H9 (cell line): ENCODE results near the gene ASCC3. TPM values are rescaled to one million over a fixed set of nuclear protein-coding genes. Genes with fewer than 3 reads are reported as not detected.

Experiments
- DNase-seq: peaks from one replicate; pipeline ENCODE4 v3.0.0-alpha.2; 2017
- H2AFZ ChIP-seq: one replicate; pipeline ENCODE4 v1.6.1; 2013; ENCODE audit warnings: mild to moderate bottlenecking, low read length, control low read depth, moderate library complexity
- H2AK5ac ChIP-seq: 2 replicates; pipeline ENCODE4 v1.6.1; 2013; ENCODE audit warnings: low read length, control low read depth, mixed read lengths; ENCODE audit not compliant: insufficient read length
- H2BK120ac ChIP-seq: one replicate; pipeline ENCODE4 v1.6.1; 2013; ENCODE audit warnings: low read depth, mild to moderate bottlenecking, low read length, control low read depth, inconsistent platforms; ENCODE audit not compliant: poor library complexity, severe bottlenecking
- H2BK12ac ChIP-seq: 2 replicates; pipeline ENCODE4 v1.6.1; 2013; ENCODE audit warnings: low read length, control low read depth, mixed read lengths, low read depth; ENCODE audit not compliant: insufficient read length
- H2BK15ac ChIP-seq: 2 replicates; pipeline ENCODE4 v1.6.1; 2013; ENCODE audit warnings: low read depth, low read length, control low read depth
- H2BK20ac ChIP-seq: one replicate; pipeline ENCODE4 v1.6.1; 2013; ENCODE audit warnings: low read depth, mild to moderate bottlenecking, low read length, control low read depth, inconsistent platforms; ENCODE audit not compliant: poor library complexity, severe bottlenecking
- H2BK5ac ChIP-seq: 2 replicates; pipeline ENCODE4 v1.6.1; 2013; ENCODE audit warnings: low read length, control low read depth, mixed read lengths; ENCODE audit not compliant: insufficient read length
- H3K14ac ChIP-seq: 2 replicates; pipeline ENCODE4 v1.6.1; 2013; ENCODE audit warnings: low read length, control low read depth; ENCODE audit not compliant: insufficient read depth
- H3K18ac ChIP-seq: 2 replicates; pipeline ENCODE4 v1.6.1; 2013; ENCODE audit warnings: low read depth, mild to moderate bottlenecking, mixed read lengths, low read length, control low read depth; ENCODE audit not compliant: insufficient read length
- H3K23ac ChIP-seq: 2 replicates; pipeline ENCODE4 v1.6.1; 2013; ENCODE audit warnings: low read length, control low read depth, mixed read lengths, low read depth; ENCODE audit not compliant: insufficient read length
- H3K23me2 ChIP-seq: 2 replicates; pipeline ENCODE4 v1.6.1; 2013; ENCODE audit warnings: low read depth, mild to moderate bottlenecking, mixed read lengths, low read length, control low read depth; ENCODE audit not compliant: insufficient read length, poor library complexity, severe bottlenecking
- H3K27ac ChIP-seq: 2 replicates; pipeline ENCODE4 v1.5.1; 2013; ENCODE audit warnings: low read length, control low read depth, mixed read lengths, low read depth; ENCODE audit not compliant: insufficient read length
- H3K27me3 ChIP-seq: 2 replicates; pipeline ENCODE4 v1.6.1; 2013; ENCODE audit warnings: low read length, control low read depth, inconsistent platforms; ENCODE audit not compliant: insufficient read depth
- H3K4ac ChIP-seq: 2 replicates; pipeline ENCODE4 v1.6.1; 2013; ENCODE audit warnings: low read depth, mild to moderate bottlenecking, control low read depth, inconsistent platforms, low read length, moderate library complexity
- H3K4me1 ChIP-seq: 2 replicates; pipeline ENCODE4 v1.6.1; 2013; ENCODE audit warnings: low read length, control low read depth, inconsistent platforms; ENCODE audit not compliant: insufficient read depth
- H3K4me2 ChIP-seq: 2 replicates; pipeline ENCODE4 v1.6.1; 2013; ENCODE audit warnings: low read length, control low read depth, mixed read lengths; ENCODE audit not compliant: insufficient read length, insufficient read depth
- H3K56ac ChIP-seq: 2 replicates; pipeline ENCODE4 v1.6.1; 2013; ENCODE audit warnings: low read depth, mild to moderate bottlenecking, mixed read lengths, low read length, control low read depth; ENCODE audit not compliant: insufficient read length
- H3K79me1 ChIP-seq: 2 replicates; pipeline ENCODE4 v1.6.1; 2013; ENCODE audit warnings: low read depth, mild to moderate bottlenecking, moderate library complexity, low read length, control low read depth, inconsistent platforms; ENCODE audit not compliant: insufficient read depth, poor library complexity, severe bottlenecking
- H3K79me2 ChIP-seq: 2 replicates; pipeline ENCODE4 v1.6.1; 2013; ENCODE audit warnings: low read length, control low read depth, inconsistent platforms; ENCODE audit not compliant: insufficient read depth
- H3K9ac ChIP-seq: 2 replicates; pipeline ENCODE4 v1.6.1; 2013; ENCODE audit warnings: low read length, control low read depth, mixed read lengths; ENCODE audit not compliant: insufficient read length; ENCODE audit errors: extremely low read depth
- H3K9me3 ChIP-seq: one replicate; pipeline ENCODE4 v1.6.1; 2013; ENCODE audit warnings: low read depth, low read length, inconsistent platforms; ENCODE audit not compliant: control insufficient read depth
- H3T11ph ChIP-seq: one replicate; pipeline ENCODE4 v1.6.1; 2013; ENCODE audit warnings: mild to moderate bottlenecking, low read length, control low read depth, inconsistent platforms
- H4K20me1 ChIP-seq: one replicate; pipeline ENCODE4 v1.6.1; 2013; ENCODE audit not compliant: control insufficient read depth, insufficient read length, insufficient read depth
- H4K5ac ChIP-seq: 2 replicates; pipeline ENCODE4 v1.6.1; 2013; ENCODE audit warnings: low read depth, mild to moderate bottlenecking, mixed read lengths, low read length, control low read depth; ENCODE audit not compliant: insufficient read length
- H4K8ac ChIP-seq: replicated peaks from 2 replicates; pipeline ENCODE4 v1.6.1; 2013; ENCODE audit warnings: low read length, control low read depth, mixed read lengths, low read depth; ENCODE audit not compliant: insufficient read length
- H4K91ac ChIP-seq: 2 replicates; pipeline ENCODE4 v1.6.1; 2013; ENCODE audit warnings: low read depth, mild to moderate bottlenecking, moderate library complexity, mixed read lengths, low read length, control low read depth; ENCODE audit not compliant: insufficient read length
- H3K27ac Mint-ChIP-seq, 3 experiments: 2 replicates in 2 of 3; 3 replicates in 1 of 3; pipeline ENCODE4 v1.8.0; 2020 to 2021; ENCODE audit warnings: mixed read lengths in 3 of 3, mild to moderate bottlenecking in 1 of 3, moderate library complexity in 1 of 3
- H3K27me3 Mint-ChIP-seq: 2 replicates; pipeline ENCODE4 v1.8.0; 2021; ENCODE audit warnings: low read depth, mild to moderate bottlenecking, moderate library complexity, mixed read lengths
- H3K36me3 Mint-ChIP-seq, 3 experiments: 2 replicates in 2 of 3; 3 replicates in 1 of 3; pipeline ENCODE4 v1.8.0; 2020 to 2021; ENCODE audit warnings: low read depth in 3 of 3, mixed read lengths in 3 of 3; ENCODE audit not compliant: insufficient read depth in 1 of 3
- H3K4me1 Mint-ChIP-seq, 2 experiments: 2 replicates each; pipeline ENCODE4 v1.8.0; 2020; ENCODE audit warnings: mixed read lengths in 2 of 2
- H3K4me3 Mint-ChIP-seq, 2 experiments: 2 replicates in 1 of 2; 3 replicates in 1 of 2; pipeline ENCODE4 v1.8.0; 2020 to 2021; ENCODE audit warnings: mild to moderate bottlenecking in 2 of 2, mixed read lengths in 2 of 2, moderate library complexity in 1 of 2
- H3K9me3 Mint-ChIP-seq, 2 experiments: 2 replicates in 1 of 2; 3 replicates in 1 of 2; pipeline ENCODE4 v1.8.0; 2020; ENCODE audit warnings: mild to moderate bottlenecking in 2 of 2, mixed read lengths in 2 of 2, moderate library complexity in 1 of 2
- CTCF ChIP-seq: fragments of 200-600 bp; sonication (generic); conservative IDR thresholded peaks from 3 replicates; pipeline ENCODE4 v1.8.0; 2021; ENCODE audit warnings: antibody characterized with exemption, mild to moderate bottlenecking
- WGBS: extraction: QIAGEN DNeasy Blood & Tissue Kit; methylation state at CpG from one replicate; pipeline ENCODE4 v1.1.7; 2013; ENCODE audit warnings: missing lambda C conversion rate, low lambda C conversion rate, mixed read lengths; ENCODE audit not compliant: insufficient read length; ENCODE audit errors: extremely low coverage; 5-methylcytosine and 5-hydroxymethylcytosine counted together
- total RNA-seq: library from RNA; stranded (reverse); gene quantifications from 2 replicates; pipeline ENCODE4 v1.2.1, GENCODE V29; 2021

The ASCC3 gene
- total RNA-seq, 1 experiment from 2014 or later = 63.8 TPM

- no peak overlapping the region for H3K4me2 ChIP-seq
- H3K23me2 ChIP-seq = no peaks in the 10 kb centered on the region
- no peak overlapping the region for H2BK120ac ChIP-seq
- H4K20me1 ChIP-seq = no peaks in the 10 kb centered on the region
- H4K91ac ChIP-seq = no peak overlapping the region
- H2AK5ac ChIP-seq = no peak overlapping the region
- no peaks in the 10 kb centered on the region for H3K79me2 ChIP-seq
- Mint-ChIP-seq H3K36me3 (peaks cover 0 to 7% (median 0%) of the 10 kb centered on the region in 3 experiments; a peak in 2 of 7 replicates), H3K27ac (0 out of 7 replicates have a peak overlapping the region, but pooled peaks of 1 of the 3 experiments have one; percentile 49), H3K27me3 (no peaks in the 10 kb centered on the region), H3K4me1 (no peaks in the 10 kb centered on the region), H3K9me3 (no peaks in the 10 kb centered on the region), H3K4me3 (no peak overlapping the region)
- no peak overlapping the region for H3K4ac ChIP-seq
- no peak overlapping the region for H4K5ac ChIP-seq
- H4K8ac ChIP-seq = no peak overlapping the region
- H2BK5ac ChIP-seq = no peak overlapping the region
- H3K4me1 ChIP-seq = no peaks in the 10 kb centered on the region
- H3K9me3 ChIP-seq = no peaks in the 10 kb centered on the region
- H3T11ph ChIP-seq = no peak overlapping the region
- no peak overlapping the region for H2BK20ac ChIP-seq
- WGBS = no CpG with 5 or more reads among the region's 4 CpGs
- no peak overlapping the region for H3K23ac ChIP-seq
- H3K27ac ChIP-seq = no peak overlapping the region
- no peak overlapping the region for H3K14ac ChIP-seq
- no peaks in the 10 kb centered on the region for H3K27me3 ChIP-seq
- H3K18ac ChIP-seq = no peak overlapping the region
- DNase-seq = no peak
- TF ChIP-seq CTCF = no peak
- no peak overlapping the region for H2AFZ ChIP-seq
- no peak overlapping the region for H2BK12ac ChIP-seq
- H2BK15ac ChIP-seq = no peak overlapping the region
- H3K79me1 ChIP-seq = no peaks in the 10 kb centered on the region
- H3K56ac ChIP-seq = no peak overlapping the region
- H3K9ac ChIP-seq = no peak overlapping the region
These were observed 364.0 kb downstream of the ASCC3 start for GRCh38 chr6:100517106-100517505.
